ENCODE measurements around the gene MBTD1. TPM values are rescaled to one million over a fixed set of nuclear protein-coding genes. Genes with fewer than 3 reads are reported as not detected.

Gene MBTD1
- polyA plus RNA-seq, 1 of the 3 experiments (the other 2 are of a cell fraction), result 4.6 TPM

DNA sequence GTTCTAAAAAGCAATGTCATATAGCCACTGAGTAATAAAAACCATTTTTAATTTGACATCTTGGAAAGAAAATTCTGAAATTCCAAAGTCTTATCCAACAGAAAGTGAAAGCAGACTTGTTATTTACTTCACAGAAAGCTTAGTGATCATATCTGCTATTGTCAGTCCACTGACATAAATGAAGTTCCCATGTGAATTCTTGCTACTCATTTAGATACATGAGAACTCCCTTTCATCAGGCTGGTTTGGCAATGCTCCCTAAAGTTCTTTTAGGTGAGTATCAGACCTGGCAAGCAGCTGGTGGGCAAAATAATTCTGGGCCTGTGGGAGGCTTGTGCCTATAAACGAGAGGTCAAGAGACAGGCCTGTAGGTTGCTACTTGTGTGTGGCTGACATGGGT is 70.2 kb downstream of the MBTD1 start:
- no peak for DNase-seq

GRCh38 chr17:51189162-51189561 is 70.7 kb downstream of the MBTD1 start:
- Histone ChIP-seq H3K4me2 (no peak overlapping the region), H3K9me3 (no peaks in the 10 kb centered on the region), H3K27ac (ENCODE audit: low read depth in 2 of 2, low read length in 1 of 2) (no peak overlapping the region), H2AFZ (ENCODE audit: low read depth) (no peak overlapping the region), H3K4me3 (ENCODE audit: low read depth in 2 of 2, low read length in 1 of 2) (no peak overlapping the region), H3K9ac (no peak overlapping the region), H3K79me2 (ENCODE audit: insufficient read depth) (no peaks in the 10 kb centered on the region), H3K27me3 (ENCODE audit: insufficient read depth) (no peaks in the 10 kb centered on the region), H3K4me1 (ENCODE audit: control insufficient read depth in 1 of 2, insufficient read depth in 2 of 2, low read depth in 1 of 2, low read length in 1 of 2) (peaks cover 4 to 10% of the 10 kb centered on the region in 2 experiments; a peak in 2 of 4 replicates), H3F3A (replicated peaks; ENCODE audit: insufficient read depth) (peaks cover 24% of the 10 kb centered on the region), H4K20me1 (ENCODE audit: insufficient read depth) (peaks cover 11% of the 10 kb centered on the region), H3K9me2 (no peaks in the 10 kb centered on the region), H3K36me3 (replicated peaks in 1 of 2; ENCODE audit: control insufficient read depth in 1 of 2, insufficient read depth in 2 of 2, low read length in 1 of 2) (peaks cover 53% of the 10 kb centered on the region in 2 experiments)
- ChIA-PET POLR2A (no interaction called here), CTCF (no interaction called here)
- TF ChIP-seq FOXJ3 (CRISPR knock-in tag; IDR thresholded peaks at IDR 0.05) (no peak), MAX (IDR thresholded peaks at IDR 0.05; ENCODE audit: low read depth) (no peak), EZH2phosphoT487 (IDR thresholded peaks at IDR 0.05; ENCODE audit: borderline replicate concordance, low read depth) (no peak), USF2 (IDR thresholded peaks at IDR 0.05; ENCODE audit: borderline replicate concordance, low read depth, low read length) (no peak), TEAD4 (IDR thresholded peaks at IDR 0.05; ENCODE audit: borderline replicate concordance, insufficient read depth) (no peak), NFIC (IDR thresholded peaks at IDR 0.05; ENCODE audit: borderline replicate concordance) (no peak), ELF1 (IDR thresholded peaks at IDR 0.05) (no peak), SMC3 (IDR thresholded peaks at IDR 0.05; ENCODE audit: low read depth, low read length) (no peak), TCF12 (IDR thresholded peaks at IDR 0.05) (no peak), GATA2 (CRISPR knock-in tag; IDR thresholded peaks at IDR 0.05) (no peak), JUND (IDR thresholded peaks at IDR 0.05) (no peak), CHD2 (IDR thresholded peaks at IDR 0.05; ENCODE audit: low read length, partially characterized antibody) (no peak), RCOR1 (IDR thresholded peaks at IDR 0.05; ENCODE audit: low read length) (no peak), SIN3A (IDR thresholded peaks at IDR 0.05; ENCODE audit: borderline replicate concordance, low read depth, low read length) (no peak)
- DNase-seq, result no peak

More for the DNA sequence above, 70.2 kb downstream of the MBTD1 start:
- Histone ChIP-seq H3F3A (replicated peaks; ENCODE audit: insufficient read depth) (peaks cover 21% of the 10 kb centered on the region), H2AFZ (ENCODE audit: low read depth) (no peak overlapping the region), H3K27ac (ENCODE audit: low read depth in 2 of 2, low read length in 1 of 2) (no peak overlapping the region), H3K79me2 (ENCODE audit: insufficient read depth) (no peaks in the 10 kb centered on the region), H3K9ac (no peak overlapping the region), H3K4me3 (ENCODE audit: low read depth in 2 of 2, low read length in 1 of 2) (no peak overlapping the region), H3K9me3 (no peaks in the 10 kb centered on the region), H3K36me3 (replicated peaks in 1 of 2; ENCODE audit: control insufficient read depth in 1 of 2, insufficient read depth in 2 of 2, low read length in 1 of 2) (peaks cover 53 to 58% of the 10 kb centered on the region in 2 experiments), H3K4me2 (no peak overlapping the region), H3K9me2 (no peaks in the 10 kb centered on the region), H4K20me1 (ENCODE audit: insufficient read depth) (peaks cover 6% of the 10 kb centered on the region), H3K27me3 (ENCODE audit: insufficient read depth) (no peaks in the 10 kb centered on the region), H3K4me1 (ENCODE audit: control insufficient read depth in 1 of 2, insufficient read depth in 2 of 2, low read depth in 1 of 2, low read length in 1 of 2) (peaks cover 0 to 6% of the 10 kb centered on the region in 2 experiments; a peak in 2 of 4 replicates)
- ChIA-PET CTCF (no interaction called here), POLR2A (no interaction called here)
- TF ChIP-seq TCF12 (IDR thresholded peaks at IDR 0.05) (no peak), FOXM1 (IDR thresholded peaks at IDR 0.05; ENCODE audit: low read depth) (no peak), MEF2A (IDR thresholded peaks at IDR 0.05; ENCODE audit: borderline replicate concordance, low read depth) (no peak), REST (IDR thresholded peaks at IDR 0.05; ENCODE audit: low read depth, low read length) (no peak), USF2 (IDR thresholded peaks at IDR 0.05; ENCODE audit: borderline replicate concordance, low read depth, low read length) (no peak), RFX5 (IDR thresholded peaks at IDR 0.05; ENCODE audit: low read length) (no peak)
- WGBS (ENCODE audit: low lambda C conversion rate), result 94% methylated on average over 1 of the region's 1 CpG

Measured in SK-N-SH (cell line).